Hepatocyte (in vitro differentiated cells): ENCODE measurements around the gene SNRNP25.

Source experiments
- CTCF ChIP-seq: fragments of 200-600 bp; sonication (generic); IDR thresholded peaks from 2 replicates; pipeline ENCODE4 v1.5.1; 2016; ENCODE audit warnings: antibody characterized with exemption, mild to moderate bottlenecking; ENCODE audit not compliant: poor library complexity
- EZH2 ChIP-seq: fragments of 200-600 bp; sonication (generic); IDR thresholded peaks from 2 replicates; pipeline ENCODE4 v1.6.1; 2016; ENCODE audit warnings: antibody characterized with exemption, mild to moderate bottlenecking, borderline replicate concordance

DNA sequence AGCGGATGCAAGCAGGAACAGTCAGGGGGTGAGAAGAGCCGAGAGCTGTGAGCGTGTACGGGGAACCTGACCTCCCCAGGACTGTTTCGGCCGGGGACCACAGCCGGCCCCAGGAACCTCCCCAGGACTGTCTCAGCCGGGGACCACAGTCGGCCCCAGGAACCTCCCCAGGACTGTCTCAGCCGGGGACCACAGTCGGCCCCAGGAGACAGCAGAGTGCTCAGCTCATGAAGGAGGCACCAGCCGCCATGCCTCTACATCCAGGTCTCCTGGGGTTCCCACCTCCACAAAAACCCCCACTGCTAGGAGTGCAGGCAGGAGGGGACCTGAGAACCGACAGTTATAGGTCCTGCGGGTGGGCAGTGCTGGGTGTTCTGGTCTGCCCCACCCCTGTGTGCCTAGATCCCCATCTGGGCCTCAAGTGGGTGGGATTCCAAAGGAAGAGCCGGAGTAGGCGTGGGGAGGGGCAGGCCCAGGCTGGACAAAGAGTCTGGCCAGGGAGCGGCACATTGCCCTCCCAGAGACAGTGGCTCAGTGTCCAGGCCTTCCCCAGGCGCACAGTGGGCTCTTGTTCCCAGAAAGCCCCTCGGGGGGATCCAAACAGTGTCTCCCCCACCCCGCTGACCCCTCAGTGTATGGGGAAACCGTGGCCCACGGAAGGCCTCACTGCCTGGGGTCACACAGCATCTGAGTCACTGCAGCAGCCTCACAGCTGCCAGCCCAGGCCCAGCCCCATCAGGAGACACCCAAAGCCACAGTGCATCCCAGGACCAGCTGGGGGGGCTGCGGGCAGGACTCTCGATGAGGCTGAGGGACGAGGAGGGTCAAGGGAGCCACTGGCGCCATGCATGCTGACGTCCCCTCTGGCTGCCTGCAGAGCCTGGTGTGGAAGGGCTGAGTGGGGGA lies 14.5 kb downstream of the SNRNP25 start:
- TF ChIP-seq CTCF (no peak), EZH2 (no peak)
